HG03196 (cell line): ENCODE measurements around the gene NAA11.
"Not testable (repeated sequence)": the region's sequence is repeated elsewhere in the genome, so short reads cannot be mapped to it uniquely, and the experiment has no call there.

Experiments used
- ATAC-seq: cut with Tn5 transposase; IDR thresholded peaks from one replicate; pipeline ENCODE4 v1.9.1; 2021; ENCODE audit not compliant: unreplicated experiment

Gene NAA11

DNA sequence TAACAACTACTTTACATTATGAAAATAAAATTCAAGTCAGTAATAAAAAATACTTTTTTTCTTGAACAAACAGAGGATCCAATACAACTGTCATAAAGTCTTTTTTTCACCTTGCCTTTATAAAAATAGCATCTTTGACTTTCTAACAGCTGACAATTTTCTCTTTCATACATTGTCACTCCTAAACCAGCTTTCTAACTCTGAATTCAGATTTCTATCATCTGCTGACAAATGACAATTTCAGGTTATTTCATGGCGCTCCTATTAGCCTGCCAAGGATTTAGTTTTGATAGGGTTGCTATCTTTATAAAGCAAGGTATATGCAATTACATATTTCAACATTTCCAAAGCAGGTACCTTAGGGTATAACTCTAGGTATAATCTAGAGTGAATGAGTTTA is 14.6 kb downstream of the NAA11 start:
- ATAC-seq = no peak

DNA sequence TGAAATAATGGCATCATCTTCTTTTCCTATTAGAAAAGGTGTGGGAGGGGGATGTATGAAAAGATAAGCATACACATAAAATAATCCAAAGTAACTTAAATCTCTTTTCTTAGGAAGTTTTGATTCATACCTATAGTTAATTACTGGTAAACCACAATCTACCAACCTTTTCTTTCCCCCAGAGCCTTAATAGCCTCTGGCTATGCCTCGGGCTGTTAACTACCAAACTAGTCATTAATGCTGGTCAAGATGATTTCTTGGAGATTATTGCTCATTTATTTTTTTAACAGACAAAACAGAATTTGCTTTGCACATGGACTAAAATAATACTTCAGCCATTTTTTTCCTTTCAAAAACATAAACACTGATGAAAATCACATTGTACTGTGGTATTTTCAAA is 16.9 kb downstream of the NAA11 start:
- no peak for ATAC-seq

- no peak for ATAC-seq
Measured at GRCh38 chr4:79308137-79308536, 17.7 kb downstream of the NAA11 start.

DNA sequence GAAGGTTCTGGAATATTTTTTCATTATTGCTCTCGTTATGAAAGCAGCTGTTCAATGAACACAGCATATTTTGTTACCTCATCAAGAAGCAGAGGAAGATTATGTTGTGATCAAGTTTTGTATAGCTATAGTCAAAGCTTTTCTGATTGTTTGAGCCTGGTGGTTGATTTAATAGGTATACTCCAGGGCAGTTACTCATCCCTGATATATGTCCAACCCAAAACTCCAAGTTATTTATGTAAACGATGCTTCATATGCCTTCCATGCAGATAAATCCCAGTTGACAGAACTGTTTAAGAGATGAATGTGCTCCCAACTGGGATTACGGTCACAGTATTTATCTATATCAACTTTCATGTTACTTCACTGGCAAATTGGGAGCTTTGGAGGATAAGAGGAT is 19.1 kb downstream of the NAA11 start:
- ATAC-seq = no peak

DNA sequence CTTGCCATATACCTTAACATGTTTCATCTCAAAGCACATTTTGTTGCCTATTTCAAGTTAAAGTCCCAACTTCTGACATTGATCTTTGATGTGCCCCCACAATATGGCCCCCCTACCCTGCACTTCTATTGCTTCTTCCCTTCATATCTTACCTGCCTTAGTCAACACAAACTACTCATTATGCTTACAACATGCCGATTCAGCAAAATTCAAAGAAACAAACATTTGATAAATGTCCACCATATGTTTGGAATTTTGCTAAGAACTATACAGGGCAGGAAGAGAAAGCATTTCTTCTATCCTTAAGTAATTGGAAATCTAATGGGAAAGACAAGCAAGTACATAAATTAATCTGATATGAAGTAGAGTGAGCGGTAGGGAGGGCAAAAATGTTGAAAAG is 25.6 kb downstream of the NAA11 start:
- ATAC-seq = no peak

DNA sequence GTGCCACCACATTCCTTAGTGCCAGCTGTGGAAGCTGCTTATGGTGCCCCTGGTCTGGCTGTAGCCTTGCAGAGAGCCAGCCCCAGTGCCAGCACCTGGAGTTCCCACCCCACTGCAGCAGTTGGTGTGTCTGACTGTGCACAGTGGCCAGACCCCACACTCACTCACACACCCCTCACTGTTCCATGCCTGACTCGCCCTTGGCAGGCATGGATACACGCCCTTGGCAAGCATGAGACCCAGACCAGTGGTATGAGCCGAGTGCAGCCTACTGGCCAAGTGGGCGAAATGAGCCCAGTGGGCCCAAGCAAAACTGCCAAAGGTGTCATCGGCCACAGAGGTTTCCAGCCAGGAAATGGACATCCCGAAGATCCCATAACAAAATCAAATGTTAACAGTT is 27.4 kb downstream of the NAA11 start:
- ATAC-seq = no peak

DNA sequence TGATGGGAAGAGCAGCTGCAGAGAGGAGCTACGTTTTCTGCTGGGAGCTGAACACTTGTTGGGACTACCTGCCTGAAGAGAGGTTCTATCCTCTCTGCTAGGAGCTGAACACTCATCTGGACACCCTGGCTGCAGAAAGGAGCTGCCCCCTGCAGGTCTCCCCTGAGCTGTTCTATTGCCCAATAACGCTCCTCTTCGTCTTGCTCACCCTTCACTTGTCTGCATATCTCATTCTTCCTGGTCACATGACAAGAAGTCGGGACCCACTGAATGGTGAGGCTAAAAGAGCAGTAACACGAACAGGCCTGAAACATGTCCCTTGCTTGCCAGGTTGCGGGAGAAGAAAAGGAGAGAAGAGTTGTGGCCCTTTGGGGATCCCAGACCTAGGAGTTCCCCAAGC is 27.8 kb downstream of the NAA11 start:
- ATAC-seq = no peak

DNA sequence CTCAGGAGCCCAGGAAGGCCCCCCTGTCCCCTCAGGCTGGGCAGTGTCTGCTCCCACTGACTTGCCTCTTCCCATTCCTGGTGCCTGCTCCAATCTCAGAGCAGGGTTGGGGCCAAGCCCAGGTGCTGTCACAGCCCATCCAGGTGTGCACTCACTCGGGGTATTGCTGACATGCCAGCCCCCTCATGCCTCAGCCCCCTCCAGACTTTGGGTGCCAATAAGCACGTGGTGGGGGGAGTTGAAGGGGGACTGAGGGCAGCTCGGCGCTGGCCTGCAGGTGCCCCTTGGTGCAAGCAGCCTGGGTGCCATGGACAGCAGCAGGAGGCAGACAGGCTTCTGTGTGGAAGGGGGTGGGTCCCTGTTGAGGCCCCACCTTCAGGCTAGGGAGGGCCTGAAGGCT is 28.4 kb downstream of the NAA11 start:
- ATAC-seq = no peak

GRCh38 chr4:79296768-79297428 is 29.0 kb downstream of the NAA11 start:
- no peak for ATAC-seq

DNA sequence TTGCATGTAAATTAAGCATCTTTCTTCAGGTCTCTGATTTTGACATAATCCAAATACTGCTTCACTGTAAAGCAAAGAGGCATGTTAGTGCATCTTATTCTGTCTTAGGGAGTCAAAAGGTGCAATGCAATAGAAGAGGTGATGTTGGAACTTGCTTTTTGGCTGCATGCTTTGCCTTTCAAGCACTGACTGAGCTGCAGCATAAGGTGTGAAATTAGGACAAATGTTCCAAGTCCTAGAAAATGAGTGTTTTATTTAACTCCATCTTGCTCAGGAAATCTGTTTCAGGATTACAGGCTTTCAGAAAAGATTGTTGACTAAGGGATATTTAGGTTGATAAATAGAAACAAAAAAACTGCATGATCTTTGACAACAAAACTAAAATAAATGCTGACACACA is 30.8 kb downstream of the NAA11 start:
- ATAC-seq = no peak

- ATAC-seq = no peak
Measured at GRCh38 chr4:79294064-79294463, 31.8 kb downstream of the NAA11 start.

- ATAC-seq = no peak
Measured at GRCh38 chr4:79292008-79292407, 33.9 kb downstream of the NAA11 start.

DNA sequence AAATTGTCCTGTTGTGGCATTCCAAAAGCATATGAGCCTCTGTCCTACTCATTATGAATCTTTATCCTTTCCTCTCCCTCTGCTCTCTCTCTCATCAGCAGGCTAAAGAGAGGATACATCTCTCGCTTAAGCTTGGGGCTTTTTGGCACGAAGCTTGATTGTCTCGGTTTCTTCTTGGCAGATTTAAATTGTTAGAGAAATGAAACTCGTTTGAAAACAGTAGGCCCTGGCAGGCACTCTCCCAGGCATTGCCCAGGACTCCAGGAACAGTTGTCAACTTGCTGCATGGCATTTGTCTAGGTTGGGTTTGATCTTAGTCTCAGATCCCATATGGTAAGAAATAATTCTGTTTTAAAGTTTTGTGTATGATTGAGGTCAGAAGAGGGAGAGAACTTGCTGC is 35.5 kb downstream of the NAA11 start:
- ATAC-seq = no peak

DNA sequence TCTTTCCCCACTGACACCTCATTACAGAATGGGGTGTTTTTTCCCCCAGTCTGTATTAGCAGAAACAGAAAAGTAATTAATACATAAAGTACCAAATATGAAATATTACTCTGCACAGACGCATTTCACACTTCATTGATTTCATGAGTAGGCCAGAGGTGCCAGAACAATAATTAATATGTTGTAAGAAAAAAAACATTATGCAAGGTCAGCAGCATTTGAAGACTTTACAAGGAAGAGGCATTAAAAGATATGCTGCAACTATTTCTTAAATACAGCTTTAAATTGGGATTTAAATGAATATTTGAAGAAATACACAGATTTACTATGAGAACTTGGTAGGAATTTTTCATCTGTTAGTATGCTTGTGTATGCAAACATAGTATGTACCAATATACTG is 37.7 kb downstream of the NAA11 start:
- no peak for ATAC-seq

- ATAC-seq = no peak
Measured at GRCh38 chr4:79287718-79288117, 38.1 kb downstream of the NAA11 start.

- no peak for ATAC-seq
Measured at GRCh38 chr4:79287076-79287475, 38.8 kb downstream of the NAA11 start.

DNA sequence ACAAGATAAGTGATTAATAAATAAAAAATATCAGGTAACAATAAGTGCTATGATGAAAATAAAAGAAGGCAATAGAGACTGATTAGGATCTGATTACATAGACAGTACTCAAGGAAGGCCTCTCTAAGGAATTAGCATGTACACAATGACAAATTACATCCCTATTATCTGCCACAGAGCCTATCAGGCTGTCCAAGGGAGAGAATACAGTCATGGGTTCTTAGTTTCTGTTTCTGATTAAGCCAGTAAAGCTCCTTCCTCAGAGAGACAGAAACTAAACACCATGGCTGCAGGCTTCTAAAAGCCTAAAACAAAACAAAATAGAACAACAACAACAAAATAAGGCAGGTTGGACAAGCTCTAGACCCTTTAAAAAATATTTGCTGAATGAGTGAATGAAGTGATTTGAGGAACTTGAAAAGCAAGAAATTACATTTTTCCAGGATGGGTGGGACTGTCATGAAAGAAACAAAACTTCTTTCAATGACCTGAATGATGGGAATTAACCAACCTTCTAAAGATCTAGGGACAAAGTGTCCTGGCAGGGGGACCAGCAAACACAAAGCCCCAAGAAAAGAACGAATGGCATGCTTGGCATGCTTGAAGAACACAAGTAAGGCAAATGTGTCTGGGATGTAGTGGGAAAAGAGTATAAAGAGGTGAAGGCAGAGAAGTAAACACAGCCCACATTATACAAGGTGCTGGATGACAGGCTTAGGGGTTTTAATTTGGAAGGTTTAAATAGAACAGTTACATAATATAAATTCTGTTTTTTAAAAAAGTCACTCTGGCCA is 44.1 kb downstream of the NAA11 start:
- ATAC-seq = no peak

GRCh38 chr4:79277467-79277866 is 48.4 kb downstream of the NAA11 start:
- not testable (repeated sequence) for ATAC-seq

- no peak for ATAC-seq
Measured at GRCh38 chr4:79273915-79274314, 51.9 kb downstream of the NAA11 start.

DNA sequence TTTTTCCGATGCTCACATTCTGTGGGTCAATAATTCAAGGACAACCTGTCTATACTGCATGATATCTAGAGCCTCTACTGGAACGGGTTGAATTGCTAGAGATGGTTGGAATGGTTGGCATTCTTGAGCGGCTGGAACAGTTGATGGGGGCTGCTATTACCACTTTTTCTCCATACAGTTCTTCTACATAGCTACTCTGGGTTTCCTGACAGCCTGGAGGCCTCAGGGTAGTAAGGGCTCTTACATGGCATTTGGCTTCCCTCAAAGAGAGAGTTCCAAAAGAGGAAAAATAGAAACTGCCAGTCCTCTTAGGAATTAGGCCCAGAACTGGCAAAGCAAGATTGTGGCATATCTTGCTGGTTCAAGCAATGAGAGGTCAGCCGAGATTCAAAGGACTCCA is 53.1 kb downstream of the NAA11 start:
- ATAC-seq = no peak

- ATAC-seq = no peak
Measured at GRCh38 chr4:79272126-79272525, 53.7 kb downstream of the NAA11 start.

GRCh38 chr4:79267671-79268070 is 58.2 kb downstream of the NAA11 start:
- ATAC-seq = no peak
